OCI-LY7 (cell line): ENCODE data around the gene SPAG6. TPM values are rescaled to one million over a fixed set of nuclear protein-coding genes. Genes with fewer than 3 reads are reported as not detected.

Source experiments
- BruUV-seq: library from RNA; stranded (reverse); fragments of 400-500 nt; replicated peaks from 2 replicates; lab custom pipeline; 2021; lab: Mats Ljungman, UMichigan
- CTCF ChIA-PET: fragments of 300-600 bp; sonication (Branson Sonifier 250); formaldehyde crosslinking; loops from one replicate; lab custom pipeline; 2022; ENCODE audit warnings: antibody characterized with exemption; ENCODE audit not compliant: unreplicated experiment; lab: Charles Lee
- POLR2A ChIA-PET: fragments of 300-600 bp; sonication (Branson Sonifier 250); formaldehyde crosslinking; loops from one replicate; lab custom pipeline; 2022; ENCODE audit warnings: antibody characterized with exemption; lab: Charles Lee
- DNase-seq: peaks from one replicate; pipeline ENCODE4 v3.0.0-alpha.2; 2015; ENCODE audit warnings: low spot score
- H2AFZ ChIP-seq: fragments of 200-600 bp; sonication (generic), shearing (Covaris generic); 2 replicates; pipeline ENCODE4 v1.6.1; 2014; ENCODE audit warnings: mild to moderate bottlenecking, antibody characterized with exemption, low read length, moderate library complexity
- H3K27ac ChIP-seq: fragments of 200-600 bp; sonication (generic); 2 replicates; pipeline ENCODE4 v1.5.1; 2014; ENCODE audit warnings: mixed run types, low read depth, mild to moderate bottlenecking, moderate library complexity, low read length, inconsistent platforms; ENCODE audit not compliant: poor library complexity, severe bottlenecking
- H3K36me3 ChIP-seq: fragments of 200-600 bp; sonication (generic); 2 replicates; pipeline ENCODE4 v1.6.1; 2014; ENCODE audit warnings: mild to moderate bottlenecking, antibody characterized with exemption, low read length, moderate library complexity, mixed read lengths; ENCODE audit not compliant: insufficient read depth
- H3K4me1 ChIP-seq: fragments of 200-600 bp; sonication (generic); 2 replicates; pipeline ENCODE4 v1.5.1; 2014; ENCODE audit warnings: mild to moderate bottlenecking, low read length; ENCODE audit not compliant: insufficient read depth, poor library complexity, severe bottlenecking
- H3K4me2 ChIP-seq: fragments of 200-600 bp; sonication (generic); 2 replicates; pipeline ENCODE4 v1.6.1; 2014; ENCODE audit warnings: mild to moderate bottlenecking, low read length
- H3K4me3 ChIP-seq: fragments of 200-600 bp; sonication (generic); 2 replicates; pipeline ENCODE4 v1.5.1; 2014; ENCODE audit warnings: mild to moderate bottlenecking, low read depth, low read length; ENCODE audit not compliant: poor library complexity, severe bottlenecking
- H3K79me2 ChIP-seq: fragments of 200-600 bp; sonication (generic); 2 replicates; pipeline ENCODE4 v1.6.1; 2016; ENCODE audit warnings: low read depth, mild to moderate bottlenecking, low read length, moderate library complexity, mixed read lengths; ENCODE audit not compliant: insufficient read depth
- H3K9me2 ChIP-seq: fragments of 200-600 bp; sonication (generic); 2 replicates; pipeline ENCODE4 v1.6.1; 2016; ENCODE audit warnings: mild to moderate bottlenecking, low read length, mixed read lengths; ENCODE audit not compliant: insufficient read depth
- H3K9me3 ChIP-seq: fragments of 200-600 bp; sonication (generic); 2 replicates; pipeline ENCODE4 v1.6.1; 2014; ENCODE audit warnings: mild to moderate bottlenecking, mixed run types, low read length, mixed read lengths
- H4K20me1 ChIP-seq: fragments of 200-600 bp; sonication (generic); 2 replicates; pipeline ENCODE4 v1.6.1; 2014; ENCODE audit warnings: mild to moderate bottlenecking, antibody characterized with exemption, low read length, moderate library complexity, mixed read lengths; ENCODE audit not compliant: insufficient read depth
- CTCF ChIP-seq: fragments of 200-600 bp; sonication (generic); conservative IDR thresholded peaks from 2 replicates; pipeline ENCODE4 v1.5.1; 2014; ENCODE audit warnings: mild to moderate bottlenecking, antibody characterized with exemption, low read length, moderate library complexity, mixed read lengths
- EZH2phosphoT487 ChIP-seq: fragments of 200-600 bp; sonication (generic); IDR thresholded peaks from 2 replicates; pipeline ENCODE4 v1.6.1; 2018; ENCODE audit warnings: low read depth, borderline replicate concordance, mild to moderate bottlenecking, mixed run types, antibody characterized with exemption, low read length, moderate library complexity, mixed read lengths
- intact Hi-C: fragments of 100-400 bp; cut with micrococcal nuclease; formaldehyde crosslinking; loops from one replicate; pipeline ENCODE4 v1.10.0; 2022; ENCODE audit not compliant: unreplicated experiment
- total RNA-seq, 2 experiments: library from RNA; depleted of rRNA in 1 of 2; stranded (reverse); fragments of >200 nt in 1 of 2; shearing (Covaris generic) in 1 of 2; gene quantifications; 2 replicates each; pipeline ENCODE4 v1.2.3, GENCODE V29; 2014 to 2022

Gene SPAG6
- total RNA-seq, 2 experiments from 2014 or later = not detected

DNA sequence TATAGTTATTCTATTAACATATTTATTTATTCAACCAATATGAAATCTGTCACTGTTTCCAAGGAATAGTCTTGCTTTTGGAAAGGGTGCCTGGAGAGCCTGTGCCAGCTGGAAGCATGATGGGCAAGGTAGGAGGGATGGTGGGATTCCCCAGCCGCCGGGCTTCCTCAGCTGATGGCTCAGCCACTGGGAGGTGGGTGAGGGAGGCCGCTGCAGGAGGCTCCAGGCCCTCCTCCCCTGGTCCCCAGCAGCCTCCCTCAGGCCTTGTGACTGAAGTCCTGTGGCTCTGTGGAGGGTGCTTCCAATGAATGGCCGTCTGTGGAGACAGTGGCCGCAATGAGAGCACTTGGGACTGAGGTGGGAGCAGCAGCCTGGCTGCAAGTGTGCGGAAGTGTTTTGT, 27.0 kb downstream of the SPAG6 start:
- no peak overlapping the region for H3K4me3 ChIP-seq
- no peaks in the 10 kb centered on the region for H3K36me3 ChIP-seq
- TF ChIP-seq CTCF = no peak
- TF ChIP-seq EZH2phosphoT487 = no peak
- no peak overlapping the region for H3K4me2 ChIP-seq
- H4K20me1 ChIP-seq = no peaks in the 10 kb centered on the region
- intact Hi-C loops = no loop called here
- ChIA-PET POLR2A (interaction anchor here (1.1 to 1.6 kb wide), 3 partner anchors 10 to 56 kb away, joined by 3 to 4 read pairs (median 4); no protein-coding TSS in a partner anchor), CTCF (no interaction called here)
- no peaks in the 10 kb centered on the region for H3K79me2 ChIP-seq
- H3K9me3 ChIP-seq = no peaks in the 10 kb centered on the region
- H3K27ac ChIP-seq = no peak overlapping the region
- no peak for DNase-seq
- no peaks in the 10 kb centered on the region for H3K9me2 ChIP-seq
- H2AFZ ChIP-seq = no peak overlapping the region
- H3K4me1 ChIP-seq = peaks cover 18% of the 10 kb centered on the region
- BruUV-seq = no TSS peak

DNA sequence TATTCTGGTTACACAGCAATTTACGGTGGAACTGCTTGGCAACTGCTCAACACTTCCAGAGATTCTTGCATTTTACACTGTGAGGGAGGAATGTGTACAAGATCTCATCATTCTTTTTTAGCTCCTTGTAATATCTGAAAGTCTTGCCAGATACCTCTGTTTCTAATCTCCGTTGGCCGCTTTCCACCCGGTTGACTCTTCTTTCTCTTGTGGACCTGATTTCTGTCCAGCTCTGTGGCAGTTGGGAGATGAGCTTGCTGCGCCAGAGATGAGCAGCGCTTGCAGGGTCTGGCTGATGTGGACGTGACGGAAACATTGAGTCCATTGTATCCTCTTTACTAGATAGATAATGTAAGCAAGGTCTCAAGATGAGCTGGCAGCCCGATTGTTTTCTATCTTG, 27.6 kb downstream of the SPAG6 start:
- ChIA-PET CTCF (no interaction called here), POLR2A (interaction anchor here (0.5 to 1.6 kb wide), 3 partner anchors 29 to 302 kb away, joined by 3 to 5 read pairs (median 4); partner anchors contain the start of gene COMMD3)
- BruUV-seq = no TSS peak
- H3K27ac ChIP-seq = no peak overlapping the region
- H3K4me3 ChIP-seq = no peak overlapping the region
- DNase-seq = no peak
- no peak overlapping the region for H3K4me2 ChIP-seq
- H3K9me2 ChIP-seq = no peaks in the 10 kb centered on the region
- H3K79me2 ChIP-seq = no peaks in the 10 kb centered on the region
- peaks cover 23% of the 10 kb centered on the region for H3K4me1 ChIP-seq
- H2AFZ ChIP-seq = no peak overlapping the region
- no peaks in the 10 kb centered on the region for H3K36me3 ChIP-seq
- TF ChIP-seq EZH2phosphoT487 (no peak), CTCF (no peak)
- intact Hi-C loops = no loop called here
- no peaks in the 10 kb centered on the region for H3K9me3 ChIP-seq
- H4K20me1 ChIP-seq = no peaks in the 10 kb centered on the region

DNA sequence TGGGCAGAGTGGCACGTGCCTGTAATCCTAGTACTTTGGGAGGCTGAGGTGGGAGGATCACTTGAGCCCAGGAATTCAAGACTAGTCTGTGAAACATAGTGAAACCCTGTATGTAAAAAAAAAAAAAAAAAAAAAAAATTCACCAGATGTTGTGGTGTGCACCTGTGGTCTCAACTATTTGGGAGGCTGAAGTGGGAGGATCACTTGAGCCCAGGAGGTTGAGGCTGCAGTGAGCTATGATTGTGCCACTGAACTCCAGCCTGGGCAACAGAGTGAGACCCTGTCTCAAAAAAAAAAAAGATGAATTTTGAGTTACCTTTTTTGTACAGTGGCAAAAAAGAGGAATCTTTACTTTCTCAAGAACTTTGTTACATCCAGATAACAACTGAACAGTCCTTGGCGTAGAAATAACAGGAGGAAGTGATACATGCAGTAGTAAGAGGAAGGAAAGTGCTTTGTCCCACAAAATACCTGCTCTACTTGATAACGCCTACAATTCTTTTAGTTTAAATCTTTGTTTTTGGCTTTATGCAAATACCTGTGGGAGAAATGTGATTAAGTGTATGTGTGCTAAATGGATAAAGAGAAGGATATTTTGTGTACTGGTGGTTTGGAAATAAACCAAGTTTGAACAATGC, 29.3 kb downstream of the SPAG6 start:
- Histone ChIP-seq H3K27ac (no peak overlapping the region), H2AFZ (peak overlapping the region; percentile 46), H4K20me1 (no peaks in the 10 kb centered on the region), H3K36me3 (no peaks in the 10 kb centered on the region), H3K9me2 (no peaks in the 10 kb centered on the region), H3K9me3 (no peaks in the 10 kb centered on the region), H3K4me2 (no peak overlapping the region), H3K4me3 (no peak overlapping the region), H3K4me1 (peaks cover 40% of the 10 kb centered on the region), H3K79me2 (no peaks in the 10 kb centered on the region)
- BruUV-seq = no TSS peak
- CTCF ChIA-PET = no interaction called here
- intact Hi-C loops = no loop called here
- no peak for TF ChIP-seq CTCF
- no peak for TF ChIP-seq EZH2phosphoT487
- no peak for DNase-seq
- POLR2A ChIA-PET = interaction anchor here (0.6 to 1.7 kb wide), 6 partner anchors 15 to 343 kb away, joined by 3 to 7 read pairs (median 4); no protein-coding TSS in a partner anchor
